ENCODE measurements around the gene IL18.
"Not testable (repeated sequence)": the region's sequence is repeated elsewhere in the genome, so short reads cannot be mapped to it uniquely, and the experiment has no call there.

IL18 gene

DNA sequence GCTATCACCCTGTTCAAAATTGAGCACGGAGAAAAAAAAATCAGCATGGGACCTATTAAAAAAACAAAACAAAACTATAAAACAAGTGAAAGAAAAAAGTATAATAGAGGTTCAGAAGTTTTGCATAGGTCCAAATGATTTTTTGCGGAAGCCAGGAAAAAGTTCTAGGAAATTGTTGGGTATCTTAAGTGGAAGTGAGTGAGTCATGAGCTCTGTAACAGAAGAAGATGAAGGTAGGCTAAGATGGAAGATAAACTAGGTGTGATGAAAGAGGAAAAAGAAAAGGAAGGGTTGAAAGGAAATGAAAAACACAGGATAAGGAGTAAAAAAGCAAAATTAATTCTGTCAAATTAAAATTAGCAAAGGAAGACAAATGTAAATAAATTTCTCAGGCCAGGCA is 49.4 kb downstream of the IL18 start:
- no peak for DNase-seq

DNA sequence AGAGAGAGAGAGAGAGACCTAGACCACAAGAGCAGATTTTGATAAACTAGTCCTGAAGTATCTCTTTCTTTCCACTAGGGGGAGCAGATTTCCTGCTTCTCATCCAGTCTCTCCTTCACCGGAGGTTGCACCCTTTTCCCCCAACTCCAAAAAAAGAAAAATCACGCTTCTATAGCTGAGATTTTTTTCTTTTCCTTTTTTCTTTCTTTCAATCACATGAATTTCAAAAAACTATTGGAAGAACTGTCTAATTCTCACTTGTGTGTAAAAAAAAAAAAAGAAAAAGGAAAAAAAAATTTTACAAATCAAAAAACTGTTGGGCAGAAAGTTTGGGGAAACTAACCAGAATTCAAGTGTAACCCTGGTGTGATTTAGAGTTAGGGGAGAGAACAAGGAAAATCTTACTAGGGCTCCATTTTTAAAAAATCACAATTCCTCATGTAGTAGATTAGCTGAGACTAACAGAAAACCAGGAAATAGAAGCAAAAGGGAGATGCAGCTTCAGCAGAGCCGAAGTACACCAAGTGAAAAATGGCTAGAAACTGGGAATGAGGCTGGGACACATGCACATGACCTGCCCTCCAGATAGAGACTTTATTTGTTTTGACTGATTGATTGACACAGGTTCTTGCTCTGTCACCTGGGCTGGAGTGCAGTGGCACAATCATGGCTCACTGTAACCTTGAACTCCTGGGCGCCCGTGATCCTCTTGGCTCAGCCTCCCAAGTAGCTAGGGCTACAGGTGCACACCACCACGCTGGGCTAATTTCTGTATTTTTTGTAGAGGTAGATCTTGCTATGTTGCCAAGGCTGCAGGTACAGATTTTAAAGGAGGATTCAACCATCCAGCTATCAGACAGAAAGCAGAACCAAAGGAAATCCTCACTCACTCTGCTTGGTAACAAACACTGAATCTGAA is 50.1 kb downstream of the IL18 start:
- peak; percentile 66 for DNase-seq

DNA sequence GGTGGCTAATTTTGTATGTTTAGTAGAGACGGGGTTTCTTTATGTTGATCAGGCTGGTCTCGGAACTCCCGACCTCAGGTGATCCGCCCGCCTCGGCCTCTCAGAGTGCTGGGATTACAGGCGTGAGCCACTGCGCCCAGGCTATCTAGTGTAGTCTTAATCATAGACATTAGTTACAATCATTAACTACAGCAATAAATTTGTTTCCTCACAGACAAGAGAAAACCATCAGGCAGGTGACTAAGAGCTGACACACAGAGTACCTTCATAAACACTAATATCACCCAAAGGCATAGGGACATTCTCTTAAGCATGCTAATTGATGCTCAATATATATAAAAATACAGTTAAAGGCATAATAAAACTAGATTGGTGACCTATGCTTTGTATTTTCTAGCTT is 57.8 kb downstream of the IL18 start:
- DNase-seq: no peak

DNA sequence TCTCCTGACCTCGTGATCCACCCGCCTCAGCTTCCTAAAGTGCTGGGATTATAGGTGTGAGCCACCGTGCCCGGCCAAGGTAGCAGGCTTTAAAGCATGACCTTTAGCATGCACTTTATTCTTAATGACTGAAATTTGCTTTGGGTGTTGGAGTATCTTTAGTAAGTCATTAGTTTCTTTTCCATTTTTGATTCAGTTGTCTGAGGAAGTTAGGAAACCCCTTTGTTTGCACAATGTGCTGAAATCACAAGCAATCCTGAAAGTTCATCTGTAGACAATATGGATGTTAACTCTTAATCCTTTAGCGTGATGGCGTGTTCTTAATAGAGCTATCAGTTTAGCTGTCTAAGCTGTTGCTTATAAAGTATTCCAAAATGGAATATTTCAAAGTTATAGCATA is 60.4 kb downstream of the IL18 start:
- DNase-seq: no peak

DNA sequence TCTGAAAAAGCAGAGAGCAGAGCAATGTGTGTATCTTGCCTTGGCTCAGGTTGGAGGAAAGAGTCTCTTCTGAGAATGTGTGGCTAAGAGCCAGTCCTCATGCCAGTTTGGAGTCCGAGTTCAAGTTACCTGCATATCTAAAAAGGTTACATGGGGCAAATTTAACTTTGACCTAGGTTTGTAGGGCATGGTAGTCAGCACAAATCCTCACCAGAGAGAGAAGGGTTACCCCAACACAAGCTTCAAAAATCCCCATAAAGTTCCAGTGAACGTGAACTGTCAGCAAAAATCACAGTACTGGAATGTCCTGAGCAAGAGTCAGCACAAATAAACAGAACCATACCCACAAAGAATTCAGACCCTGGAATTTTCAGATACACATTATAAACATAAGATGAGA is 63.4 kb downstream of the IL18 start:
- DNase-seq: peak; percentile 29

DNA sequence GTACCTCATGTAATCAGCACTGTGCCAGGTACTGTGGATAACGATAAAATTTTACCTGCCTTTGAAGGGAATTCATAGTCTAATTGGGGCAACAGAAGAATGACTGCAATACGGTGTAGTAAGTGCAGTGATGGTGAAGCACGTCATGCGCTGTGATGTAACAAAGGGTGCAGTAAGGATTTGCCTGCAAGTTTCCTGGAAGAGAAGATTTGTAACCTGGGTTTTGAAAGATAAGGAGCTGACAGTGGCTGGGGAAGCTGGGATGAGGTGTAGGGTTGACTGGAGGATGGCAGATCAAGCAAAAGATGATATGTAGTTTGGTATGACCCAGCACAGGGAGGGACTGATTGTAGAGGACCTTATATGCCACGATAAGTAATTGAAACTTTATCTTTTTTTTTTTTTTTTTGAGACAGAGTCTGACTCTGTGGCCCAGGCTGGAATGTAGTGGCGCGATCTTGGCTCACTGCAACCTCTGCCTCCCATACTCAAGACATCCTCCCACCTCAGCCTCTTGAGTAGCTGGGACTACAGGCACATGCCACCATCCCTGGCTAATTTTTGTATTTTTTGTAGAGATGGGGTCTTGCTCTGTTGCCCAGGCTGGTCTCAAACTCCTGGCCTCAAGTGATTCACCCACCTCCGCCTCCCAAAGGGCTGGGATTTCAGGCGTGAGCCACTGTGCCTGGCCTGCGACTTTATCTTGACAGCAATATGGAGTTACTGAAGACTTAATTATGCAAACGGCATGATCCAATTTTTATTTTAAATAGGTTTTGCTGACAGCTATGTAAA is 66.0 kb downstream of the IL18 start:
- DNase-seq: no peak

DNA sequence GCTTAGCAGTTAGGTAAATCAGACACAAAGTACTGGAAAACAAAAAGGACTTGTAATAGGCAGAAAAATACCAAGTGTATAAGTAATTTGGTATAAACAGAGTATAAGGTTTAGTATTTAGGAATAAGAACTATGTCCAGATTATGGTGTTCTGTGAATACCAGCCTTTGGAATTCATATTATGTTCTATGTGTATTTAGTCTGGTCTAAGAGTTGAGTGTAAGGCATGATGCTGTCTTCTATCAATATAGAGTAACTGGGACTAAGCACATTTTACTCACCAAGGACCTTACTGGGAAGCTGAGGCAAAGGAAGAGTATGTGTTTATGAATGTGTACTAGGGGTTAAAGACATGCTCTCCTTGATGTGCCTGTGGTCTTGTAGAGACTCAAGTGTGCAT is 67.7 kb downstream of the IL18 start:
- DNase-seq: no peak

DNA sequence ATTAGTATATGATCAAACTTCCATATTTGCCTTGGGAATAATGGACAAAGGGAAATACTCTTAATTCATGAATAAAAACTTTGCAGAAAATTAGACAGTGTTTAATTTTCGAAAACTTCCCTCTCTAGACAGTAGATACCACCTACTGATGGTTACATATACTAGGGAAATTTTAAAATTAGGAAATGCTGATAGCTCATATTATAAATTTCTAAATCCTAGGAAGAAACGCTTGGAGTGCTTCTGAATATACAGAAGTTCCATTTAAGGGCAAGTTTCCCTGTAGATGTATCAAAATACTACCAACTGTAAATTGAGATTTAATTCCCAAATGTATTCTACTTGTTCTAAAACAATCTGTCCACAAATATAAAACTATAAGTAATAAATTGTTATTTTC is 68.6 kb downstream of the IL18 start:
- not testable (repeated sequence) for DNase-seq

Measured in EL (cell line).